BJ (cell line): ENCODE measurements around the gene RPS6KA2. TPM values are rescaled to one million over a fixed set of nuclear protein-coding genes. Genes with fewer than 3 reads are reported as not detected.

ENCODE experiments used
- CTCF ChIA-PET: fragments of 350-600 bp; formaldehyde crosslinking; extraction: SDS; loops from one replicate; lab custom pipeline; 2021; ENCODE audit warnings: antibody characterized with exemption, inconsistent platforms; lab: Yijun Ruan, JAX
- POLR2A ChIA-PET: fragments of 300-600 bp; sonication (Branson Sonifier 250); formaldehyde crosslinking; extraction: SDS; loops from one replicate; lab custom pipeline; 2021; ENCODE audit warnings: antibody characterized with exemption; lab: Charles Lee
- DNase-seq: peaks from one replicate; pipeline ENCODE4 v3.0.0-alpha.2; 2011; ENCODE audit warnings: low read depth
- H3K27me3 ChIP-seq: 2 replicates; pipeline ENCODE4 v1.6.0; 2011; ENCODE audit warnings: low read length; ENCODE audit not compliant: control insufficient read depth, insufficient read depth
- H3K36me3 ChIP-seq: 2 replicates; pipeline ENCODE4 v1.5.1; 2011; ENCODE audit warnings: low read length; ENCODE audit not compliant: control insufficient read depth, insufficient read depth
- H3K4me3 ChIP-seq: 2 replicates; pipeline ENCODE4 v1.5.1; 2011; ENCODE audit warnings: low read depth, mild to moderate bottlenecking, control low read depth, low read length
- CTCF ChIP-seq: IDR thresholded peaks from 2 replicates; pipeline ENCODE4 v1.5.1; 2011; ENCODE audit warnings: low read depth, mild to moderate bottlenecking, control low read depth, inconsistent platforms, low read length, moderate library complexity; ENCODE audit not compliant: insufficient read depth
- polyA plus RNA-seq: library from polyadenylated mRNA; depleted of rRNA; stranded (reverse); fragments of >200 nt; gene quantifications from 2 replicates; pipeline ENCODE4 v1.2.3, GENCODE V29; 2011

RPS6KA2 gene
- polyA plus RNA-seq, 1 experiment: 80.8 TPM

GRCh38 chr6:166423051-166423745, 203.9 kb downstream of the RPS6KA2 start:
- Histone ChIP-seq H3K36me3 (peaks cover 14% of the 10 kb centered on the region), H3K27me3 (no peaks in the 10 kb centered on the region), H3K4me3 (no peak overlapping the region)
- ChIA-PET CTCF (interaction anchor here (0.9 kb wide), 1 partner anchor 23 kb away, joined by 3 read pairs; no protein-coding TSS in a partner anchor), POLR2A (no interaction called here)
- no peak for DNase-seq
- no peak for TF ChIP-seq CTCF

GRCh38 chr6:166422201-166422940, 204.7 kb downstream of the RPS6KA2 start:
- CTCF ChIA-PET: interaction anchor here (0.9 kb wide), 1 partner anchor 22 kb away, joined by 3 read pairs; no protein-coding TSS in a partner anchor
- Histone ChIP-seq H3K4me3 (no peak overlapping the region), H3K27me3 (no peaks in the 10 kb centered on the region), H3K36me3 (peaks cover 14% of the 10 kb centered on the region)
- DNase-seq: no peak
- POLR2A ChIA-PET: no interaction called here
- TF ChIP-seq CTCF: no peak

GRCh38 chr6:166420351-166420750, 206.7 kb downstream of the RPS6KA2 start:
- ChIA-PET POLR2A (no interaction called here), CTCF (interaction anchor here (1.0 to 1.6 kb wide), 2 partner anchors 28 to 39 kb away, joined by 3 to 5 read pairs; no protein-coding TSS in a partner anchor)
- no peaks in the 10 kb centered on the region for H3K27me3 ChIP-seq
- no peak for DNase-seq
- H3K4me3 ChIP-seq: no peak overlapping the region
- H3K36me3 ChIP-seq: peaks cover 16% of the 10 kb centered on the region
- TF ChIP-seq CTCF: no peak

- Histone ChIP-seq H3K27me3 (no peaks in the 10 kb centered on the region), H3K4me3 (no peak overlapping the region), H3K36me3 (peaks cover 16% of the 10 kb centered on the region)
- POLR2A ChIA-PET: no interaction called here
- TF ChIP-seq CTCF: no peak
- CTCF ChIA-PET: interaction anchor here (1.0 to 1.6 kb wide), 2 partner anchors 28 to 38 kb away, joined by 3 to 5 read pairs; no protein-coding TSS in a partner anchor
- no peak for DNase-seq
These were observed 207.3 kb downstream of the RPS6KA2 start for GRCh38 chr6:166419717-166420116.

GRCh38 chr6:166419286-166419685, 207.8 kb downstream of the RPS6KA2 start:
- no peak for TF ChIP-seq CTCF
- ChIA-PET CTCF (interaction anchor here (1.1 kb wide), 1 partner anchor 106 kb away, joined by 3 read pairs; no protein-coding TSS in a partner anchor), POLR2A (no interaction called here)
- Histone ChIP-seq H3K4me3 (no peak overlapping the region), H3K36me3 (peaks cover 15% of the 10 kb centered on the region), H3K27me3 (no peaks in the 10 kb centered on the region)
- DNase-seq: no peak
